CD14-positive monocyte (primary cell): ENCODE results near the gene CES3. TPM values are rescaled to one million over a fixed set of nuclear protein-coding genes. Genes with fewer than 3 reads are reported as not detected.

Experiments used
- DNase-seq, 3 donors: peaks; one replicate each; pipeline ENCODE4 v3.0.0-alpha.2; 2011 to 2022
- H2AFZ ChIP-seq: 2 replicates; pipeline ENCODE4 v1.6.0; 2012; ENCODE audit warnings: mild to moderate bottlenecking, low read depth, low read length, inconsistent platforms; ENCODE audit not compliant: insufficient read depth, poor library complexity, severe bottlenecking
- H3K27ac ChIP-seq, 2 donors: 1 replicate in 1 of 2; 2 replicates in 1 of 2; pipeline ENCODE4 v1.5.1; 2012 to 2013; ENCODE audit warnings: low read length in 2 of 2, control low read depth in 1 of 2, inconsistent platforms in 1 of 2, low read depth in 1 of 2, mild to moderate bottlenecking in 1 of 2
- H3K27me3 ChIP-seq, 2 donors: one replicate each; pipeline versions ENCODE4 v1.6.0 to v1.6.1; 2011 to 2013; ENCODE audit warnings: low read length in 2 of 2; ENCODE audit not compliant: control insufficient read depth in 2 of 2, insufficient read depth in 2 of 2
- H3K36me3 ChIP-seq, 2 donors: replicated peaks in 1 of 2; 1 replicate in 1 of 2; 2 replicates in 1 of 2; pipeline versions ENCODE4 v1.5.1 to v1.6.1; 2012 to 2013; ENCODE audit warnings: low read length in 2 of 2, control low read depth in 1 of 2, inconsistent platforms in 1 of 2, mild to moderate bottlenecking in 1 of 2; ENCODE audit not compliant: insufficient read depth in 2 of 2, control insufficient read depth in 1 of 2
- H3K4me1 ChIP-seq, 2 donors: 1 replicate in 1 of 2; 2 replicates in 1 of 2; pipeline versions ENCODE4 v1.5.1 to v1.6.1; 2012 to 2013; ENCODE audit warnings: low read length in 2 of 2, control low read depth in 1 of 2, inconsistent platforms in 1 of 2, mild to moderate bottlenecking in 1 of 2, moderate library complexity in 1 of 2; ENCODE audit not compliant: insufficient read depth in 2 of 2, control insufficient read depth in 1 of 2
- H3K4me2 ChIP-seq: replicated peaks from 2 replicates; pipeline ENCODE3; 2012; ENCODE audit warnings: low read length, moderate library complexity, mild to moderate bottlenecking; ENCODE audit not compliant: poor library complexity, severe bottlenecking; ENCODE audit errors: extremely low read depth
- H3K4me3 ChIP-seq, 3 experiments: fragments of 200-600 bp in 1 of 3; sonication (generic) in 1 of 3; replicated peaks in 1 of 3; 1 replicate in 2 of 3; 2 replicates in 1 of 3; pipeline ENCODE4 v1.5.1; 2011 to 2013; ENCODE audit warnings: low read length in 3 of 3, mild to moderate bottlenecking in 3 of 3, control low read depth in 2 of 3, low read depth in 2 of 3, inconsistent platforms in 1 of 3, moderate library complexity in 1 of 3
- H3K79me2 ChIP-seq: 2 replicates; pipeline ENCODE4 v1.6.0; 2012; ENCODE audit warnings: mild to moderate bottlenecking, control low read depth, inconsistent platforms, low read length, moderate library complexity; ENCODE audit not compliant: insufficient read depth
- H3K9ac ChIP-seq: 2 replicates; pipeline ENCODE4 v1.6.0; 2017; ENCODE audit warnings: low read length, mild to moderate bottlenecking; ENCODE audit not compliant: insufficient read depth, poor library complexity, severe bottlenecking
- H3K9me3 ChIP-seq, 2 donors: replicated peaks in 1 of 2; 1 replicate in 1 of 2; 2 replicates in 1 of 2; pipeline versions ENCODE4 v1.5.1 to v1.6.1; 2012 to 2013; ENCODE audit warnings: low read length in 2 of 2, control low read depth in 1 of 2; ENCODE audit not compliant: control insufficient read depth in 1 of 2, insufficient read depth in 1 of 2
- H4K20me1 ChIP-seq: 2 replicates; pipeline ENCODE4 v1.6.0; 2012; ENCODE audit warnings: mild to moderate bottlenecking, low read length, control low read depth, moderate library complexity; ENCODE audit not compliant: insufficient read depth
- H3K27ac Mint-ChIP-seq, 7 donors: one replicate each; pipeline ENCODE4 v1.8.0; 2020; ENCODE audit warnings: mild to moderate bottlenecking in 7 of 7, mixed read lengths in 7 of 7, moderate library complexity in 6 of 7, inconsistent platforms in 2 of 7
- H3K27me3 Mint-ChIP-seq, 3 donors: one replicate each; pipeline ENCODE4 v1.8.0; 2021 to 2022; ENCODE audit warnings: low read depth in 3 of 3, mild to moderate bottlenecking in 3 of 3, mixed read lengths in 3 of 3, moderate library complexity in 3 of 3, inconsistent platforms in 1 of 3
- H3K36me3 Mint-ChIP-seq, 2 donors: one replicate each; pipeline ENCODE4 v1.8.0; 2020; ENCODE audit warnings: mixed read lengths in 2 of 2, inconsistent platforms in 1 of 2, mild to moderate bottlenecking in 1 of 2
- H3K4me1 Mint-ChIP-seq: one replicate; pipeline ENCODE4 v1.8.0; 2020; ENCODE audit warnings: mild to moderate bottlenecking, mixed read lengths
- H3K4me3 Mint-ChIP-seq, 2 donors: one replicate each; pipeline ENCODE4 v1.8.0; 2020; ENCODE audit warnings: mild to moderate bottlenecking in 2 of 2, mixed read lengths in 2 of 2, moderate library complexity in 1 of 2
- H3K9me3 Mint-ChIP-seq, 7 donors: one replicate each; pipeline ENCODE4 v1.8.0; 2020 to 2022; ENCODE audit warnings: mixed read lengths in 7 of 7, mild to moderate bottlenecking in 6 of 7, moderate library complexity in 6 of 7, inconsistent platforms in 2 of 7
- WGBS: methylation state at CpG from one replicate; pipeline ENCODE4 v1.1.5; 2013; ENCODE audit warnings: missing lambda C conversion rate; ENCODE audit not compliant: insufficient coverage; 5-methylcytosine and 5-hydroxymethylcytosine counted together
- intact Hi-C, 2 donors: fragments of 100-400 bp; cut with micrococcal nuclease; formaldehyde crosslinking; loops; one replicate each; pipeline versions ENCODE4 v1.15.0 to v1.15.1; 2023
- polyA plus RNA-seq, 3 donors: library from polyadenylated mRNA; depleted of rRNA in 1 of 3; unstranded in 2 of 3; stranded (reverse) in 1 of 3; fragments of 300-500 nt in 2 of 3; fragments of >200 nt in 1 of 3; fragmentation: Illumina TruSeq in 2 of 3; gene quantifications; 1 replicate in 2 of 3; 2 replicates in 1 of 3; pipeline ENCODE4 v1.2.3, GENCODE V29; 2012 to 2021
- TF ChIP-seq, protein P1 (sequence below): fragments of 200-600 bp; IDR thresholded peaks from one replicate; pipeline ENCODE4 v1.8.0; 2022; ENCODE audit warnings: antibody characterized with exemption, mild to moderate bottlenecking

CES3 gene
- polyA plus RNA-seq, 3 donors: 0.48 TPM; not detected in 2

DNA sequence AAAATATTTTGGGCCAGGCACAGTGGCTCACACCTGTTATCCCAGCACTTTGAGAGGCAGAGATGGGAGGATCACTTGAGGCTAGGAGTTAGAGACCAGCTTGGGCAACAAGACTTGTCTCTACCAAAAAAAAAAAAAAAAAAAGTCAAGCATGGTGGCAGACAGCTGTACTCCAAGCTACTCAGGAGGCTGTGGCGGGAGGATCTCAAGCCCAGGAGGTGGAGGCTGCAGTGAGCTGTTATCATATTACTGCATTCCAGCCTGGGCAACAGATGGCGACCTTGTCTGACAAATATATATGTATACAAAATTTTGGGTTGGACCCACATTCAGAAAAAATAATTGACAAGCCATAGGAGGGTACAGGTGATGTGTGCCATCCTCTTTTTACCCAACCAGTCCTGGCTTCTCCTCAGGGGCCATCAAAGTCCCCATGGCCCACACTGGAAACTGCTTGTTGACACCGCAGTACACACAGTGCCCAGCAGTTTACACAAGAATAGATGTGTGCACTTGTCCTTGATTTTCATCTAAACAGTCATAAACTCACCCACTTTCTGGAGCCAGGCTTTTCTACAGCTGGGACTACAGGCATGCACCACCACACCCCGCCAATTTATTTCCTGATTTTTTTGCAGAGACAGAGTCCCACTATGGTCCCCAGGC is 24.0 kb upstream of the CES3 start:
- no peak overlapping the region for H2AFZ ChIP-seq
- no peak overlapping the region for H3K4me2 ChIP-seq
- Mint-ChIP-seq H3K9me3 (peaks cover 0 to 2% (median 0%) of the 10 kb centered on the region in 7 donors), H3K4me3 (no peak overlapping the region), H3K4me1 (peaks cover 50% of the 10 kb centered on the region), H3K27ac (peak overlapping the region in 3 of 7 donors; percentile 17 to 66 (median 21)), H3K36me3 (peaks cover 56 to 67% of the 10 kb centered on the region in 2 donors), H3K27me3 (peaks cover 0 to 2% (median 1%) of the 10 kb centered on the region in 3 donors)
- TF ChIP-seq, protein P1, sequence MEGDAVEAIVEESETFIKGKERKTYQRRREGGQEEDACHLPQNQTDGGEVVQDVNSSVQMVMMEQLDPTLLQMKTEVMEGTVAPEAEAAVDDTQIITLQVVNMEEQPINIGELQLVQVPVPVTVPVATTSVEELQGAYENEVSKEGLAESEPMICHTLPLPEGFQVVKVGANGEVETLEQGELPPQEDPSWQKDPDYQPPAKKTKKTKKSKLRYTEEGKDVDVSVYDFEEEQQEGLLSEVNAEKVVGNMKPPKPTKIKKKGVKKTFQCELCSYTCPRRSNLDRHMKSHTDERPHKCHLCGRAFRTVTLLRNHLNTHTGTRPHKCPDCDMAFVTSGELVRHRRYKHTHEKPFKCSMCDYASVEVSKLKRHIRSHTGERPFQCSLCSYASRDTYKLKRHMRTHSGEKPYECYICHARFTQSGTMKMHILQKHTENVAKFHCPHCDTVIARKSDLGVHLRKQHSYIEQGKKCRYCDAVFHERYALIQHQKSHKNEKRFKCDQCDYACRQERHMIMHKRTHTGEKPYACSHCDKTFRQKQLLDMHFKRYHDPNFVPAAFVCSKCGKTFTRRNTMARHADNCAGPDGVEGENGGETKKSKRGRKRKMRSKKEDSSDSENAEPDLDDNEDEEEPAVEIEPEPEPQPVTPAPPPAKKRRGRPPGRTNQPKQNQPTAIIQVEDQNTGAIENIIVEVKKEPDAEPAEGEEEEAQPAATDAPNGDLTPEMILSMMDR: no peak
- H3K4me1 ChIP-seq: peaks cover 24 to 38% of the 10 kb centered on the region in 2 donors
- no peak overlapping the region for H3K9ac ChIP-seq
- WGBS: 100% methylated on average over 2 of the region's 4 CpGs
- no peak overlapping the region for H3K4me3 ChIP-seq
- intact Hi-C loops: no loop called here
- no peak overlapping the region for H3K27ac ChIP-seq
- H3K9me3 ChIP-seq: no peaks in the 10 kb centered on the region
- peaks cover 66% of the 10 kb centered on the region for H4K20me1 ChIP-seq
- peaks cover 48 to 58% of the 10 kb centered on the region in 2 donors for H3K36me3 ChIP-seq
- H3K27me3 ChIP-seq: no peaks in the 10 kb centered on the region
- peaks cover 55% of the 10 kb centered on the region for H3K79me2 ChIP-seq
- DNase-seq: no peak

- Mint-ChIP-seq H3K27me3 (peaks cover 0 to 2% (median under 1%) of the 10 kb centered on the region in 3 donors), H3K4me3 (no peak overlapping the region), H3K36me3 (peaks cover 58 to 67% of the 10 kb centered on the region in 2 donors), H3K4me1 (peaks cover 42% of the 10 kb centered on the region), H3K27ac (no peak overlapping the region), H3K9me3 (peaks cover 0 to 2% (median 0%) of the 10 kb centered on the region in 7 donors)
- intact Hi-C loops: no loop called here
- H2AFZ ChIP-seq: no peak overlapping the region
- peaks cover 53% of the 10 kb centered on the region for H3K79me2 ChIP-seq
- H3K4me1 ChIP-seq: peaks cover 24 to 34% of the 10 kb centered on the region in 2 donors
- no peak overlapping the region for H3K4me3 ChIP-seq
- TF ChIP-seq, protein P1: no peak
- whole genome bisulfite sequencing: 95% methylated on average over 7 of the region's 10 CpGs
- H3K27me3 ChIP-seq: no peaks in the 10 kb centered on the region
- peaks cover 64% of the 10 kb centered on the region for H4K20me1 ChIP-seq
- no peak overlapping the region for H3K9ac ChIP-seq
- H3K27ac ChIP-seq: no peak overlapping the region
- no peak for DNase-seq
- no peaks in the 10 kb centered on the region for H3K9me3 ChIP-seq
- peaks cover 54 to 58% of the 10 kb centered on the region in 2 donors for H3K36me3 ChIP-seq
- H3K4me2 ChIP-seq: no peak overlapping the region
These were observed 23.2 kb upstream of the CES3 start for GRCh38 chr16:66937725-66938337.
